ENCODE measurements around the gene UBA5. TPM values are rescaled to one million over a fixed set of nuclear protein-coding genes. Genes with fewer than 3 reads are reported as not detected.

Gene UBA5
- total and polyA plus RNA-seq, 2 experiments from 2014 or later, result 46.3 to 58.3 TPM

GRCh38 chr3:132660811-132661070 is 612 bp downstream of the UBA5 start:
- TF ChIP-seq EZH2 (IDR thresholded peaks at IDR 0.05; ENCODE audit: insufficient read depth, poor library complexity, severe bottlenecking) (no peak), EZH2phosphoT487 (IDR thresholded peaks at IDR 0.05; ENCODE audit: insufficient read depth, low read depth) (no peak)
- H3K9me2 ChIP-seq (ENCODE audit: insufficient read depth), result no peaks in the 10 kb centered on the region
- no peaks in the 10 kb centered on the region for H3K36me3 ChIP-seq (ENCODE audit: low read depth)
- no peaks in the 10 kb centered on the region for H3K27me3 ChIP-seq (replicated peaks; ENCODE audit: insufficient read depth)
- no peaks in the 10 kb centered on the region; the same call in 1 of the 2 replicates for H4K20me1 ChIP-seq (ENCODE audit: insufficient read depth)
- H3K9me3 ChIP-seq (ENCODE audit: low read depth), result no peaks in the 10 kb centered on the region
- peak overlapping the region; percentile 94 for H3K4me3 ChIP-seq
- in situ Hi-C loops (cut with MboI), result no loop called here
- H3K4me2 ChIP-seq (ENCODE audit: unreplicated experiment), result peak overlapping the region; percentile 88
- H3K79me2 ChIP-seq (ENCODE audit: insufficient read depth), result peaks cover 89% of the 10 kb centered on the region
- peak overlapping the region; percentile 94 for H3K9ac ChIP-seq
- 1% methylated on average over 5 of the region's 5 CpGs for WGBS, 2 experiments (ENCODE audit: low coverage in 1 of 2, low lambda C conversion rate in 2 of 2, missing lambda C conversion rate in 2 of 2)
- peaks cover 12% of the 10 kb centered on the region for H3F3A ChIP-seq (ENCODE audit: insufficient read depth)
- DNase-seq, result peak; percentile 71
- H3K27ac ChIP-seq, result peak overlapping the region; percentile 96
- H2AFZ ChIP-seq, result peak overlapping the region; percentile 97
- H3K4me1 ChIP-seq (ENCODE audit: insufficient read depth), result peaks cover 34% of the 10 kb centered on the region

- in situ Hi-C loops (cut with MboI), result no loop called here
- DNase-seq, result peak; percentile 21
- Histone ChIP-seq H3K36me3 (ENCODE audit: low read depth) (no peaks in the 10 kb centered on the region), H3K79me2 (ENCODE audit: insufficient read depth) (peaks cover 89% of the 10 kb centered on the region), H3K9ac (peak overlapping the region; percentile 94), H3K27ac (peak overlapping the region; percentile 96), H3K27me3 (replicated peaks; ENCODE audit: insufficient read depth) (no peaks in the 10 kb centered on the region), H3K9me3 (ENCODE audit: low read depth) (no peaks in the 10 kb centered on the region), H4K20me1 (ENCODE audit: insufficient read depth) (no peaks in the 10 kb centered on the region; the same call in 1 of the 2 replicates), H3K4me2 (ENCODE audit: unreplicated experiment) (peak overlapping the region; percentile 88), H3F3A (ENCODE audit: insufficient read depth) (peaks cover 12% of the 10 kb centered on the region), H3K4me3 (peak overlapping the region; percentile 94), H3K4me1 (ENCODE audit: insufficient read depth) (peaks cover 34% of the 10 kb centered on the region), H2AFZ (peak overlapping the region; percentile 97), H3K9me2 (ENCODE audit: insufficient read depth) (no peaks in the 10 kb centered on the region)
- 13 to 15% methylated on average over 8 of the region's 8 CpGs for WGBS, 2 experiments (ENCODE audit: low coverage in 1 of 2, low lambda C conversion rate in 2 of 2, missing lambda C conversion rate in 2 of 2)
- TF ChIP-seq EZH2 (IDR thresholded peaks at IDR 0.05; ENCODE audit: insufficient read depth, poor library complexity, severe bottlenecking) (no peak), EZH2phosphoT487 (IDR thresholded peaks at IDR 0.05; ENCODE audit: insufficient read depth, low read depth) (no peak)
Observed at GRCh38 chr3:132661101-132661500, 972 bp downstream of the UBA5 start.

- Histone ChIP-seq H3K9me2 (ENCODE audit: insufficient read depth) (no peaks in the 10 kb centered on the region), H4K20me1 (ENCODE audit: insufficient read depth) (no peaks in the 10 kb centered on the region; the same call in 1 of the 2 replicates), H3K27me3 (replicated peaks; ENCODE audit: insufficient read depth) (no peaks in the 10 kb centered on the region), H3K4me3 (peak overlapping the region; percentile 94), H3F3A (ENCODE audit: insufficient read depth) (peaks cover 10% of the 10 kb centered on the region), H3K36me3 (ENCODE audit: low read depth) (0 out of 2 replicates have a peak, but pooled peaks cover 4% of the 10 kb centered on the region), H3K79me2 (ENCODE audit: insufficient read depth) (peaks cover 89% of the 10 kb centered on the region), H3K4me2 (ENCODE audit: unreplicated experiment) (peak overlapping the region; percentile 88), H2AFZ (no peak overlapping the region), H3K4me1 (ENCODE audit: insufficient read depth) (peaks cover 30% of the 10 kb centered on the region), H3K27ac (no peak overlapping the region), H3K9me3 (ENCODE audit: low read depth) (no peaks in the 10 kb centered on the region), H3K9ac (peak overlapping the region; percentile 94)
- DNase-seq, result no peak
- TF ChIP-seq EZH2 (IDR thresholded peaks at IDR 0.05; ENCODE audit: insufficient read depth, poor library complexity, severe bottlenecking) (no peak), EZH2phosphoT487 (IDR thresholded peaks at IDR 0.05; ENCODE audit: insufficient read depth, low read depth) (no peak)
- in situ Hi-C loops (cut with MboI), result no loop called here
Observed at GRCh38 chr3:132662212-132662611, 2.1 kb downstream of the UBA5 start.

- Histone ChIP-seq H3K27me3 (replicated peaks; ENCODE audit: insufficient read depth) (no peaks in the 10 kb centered on the region), H3K4me1 (ENCODE audit: insufficient read depth) (peaks cover 14% of the 10 kb centered on the region), H3K9me2 (ENCODE audit: insufficient read depth) (no peaks in the 10 kb centered on the region), H3K79me2 (ENCODE audit: insufficient read depth) (peaks cover 97% of the 10 kb centered on the region), H3F3A (ENCODE audit: insufficient read depth) (no peaks in the 10 kb centered on the region), H3K9ac (no peak overlapping the region), H2AFZ (no peak overlapping the region), H3K36me3 (ENCODE audit: low read depth) (peaks cover 20% of the 10 kb centered on the region; the same call in 1 of the 2 replicates), H4K20me1 (ENCODE audit: insufficient read depth) (no peaks in the 10 kb centered on the region; the same call in 1 of the 2 replicates), H3K9me3 (ENCODE audit: low read depth) (no peaks in the 10 kb centered on the region), H3K4me2 (ENCODE audit: unreplicated experiment) (no peak overlapping the region), H3K27ac (no peak overlapping the region), H3K4me3 (no peak overlapping the region)
- in situ Hi-C loops (cut with MboI), result no loop called here
- no peak for TF ChIP-seq EZH2 (IDR thresholded peaks at IDR 0.05; ENCODE audit: insufficient read depth, poor library complexity, severe bottlenecking)
- 83 to 84% methylated on average over 3 of the region's 3 CpGs for WGBS, 2 experiments (ENCODE audit: low coverage in 1 of 2, low lambda C conversion rate in 2 of 2, missing lambda C conversion rate in 2 of 2)
- no peak for DNase-seq
Observed at GRCh38 chr3:132665230-132665745, 5.2 kb downstream of the UBA5 start.
